Measurements from ENCODE around the gene CLCN7. TPM values are rescaled to one million over a fixed set of nuclear protein-coding genes. Genes with fewer than 3 reads are reported as not detected.

Gene CLCN7
- total RNA-seq (2022; extraction: Qiagen RNA extraction): 61.5 to 77.6 TPM (median 71.6 TPM) in 5 replicates

DNA sequence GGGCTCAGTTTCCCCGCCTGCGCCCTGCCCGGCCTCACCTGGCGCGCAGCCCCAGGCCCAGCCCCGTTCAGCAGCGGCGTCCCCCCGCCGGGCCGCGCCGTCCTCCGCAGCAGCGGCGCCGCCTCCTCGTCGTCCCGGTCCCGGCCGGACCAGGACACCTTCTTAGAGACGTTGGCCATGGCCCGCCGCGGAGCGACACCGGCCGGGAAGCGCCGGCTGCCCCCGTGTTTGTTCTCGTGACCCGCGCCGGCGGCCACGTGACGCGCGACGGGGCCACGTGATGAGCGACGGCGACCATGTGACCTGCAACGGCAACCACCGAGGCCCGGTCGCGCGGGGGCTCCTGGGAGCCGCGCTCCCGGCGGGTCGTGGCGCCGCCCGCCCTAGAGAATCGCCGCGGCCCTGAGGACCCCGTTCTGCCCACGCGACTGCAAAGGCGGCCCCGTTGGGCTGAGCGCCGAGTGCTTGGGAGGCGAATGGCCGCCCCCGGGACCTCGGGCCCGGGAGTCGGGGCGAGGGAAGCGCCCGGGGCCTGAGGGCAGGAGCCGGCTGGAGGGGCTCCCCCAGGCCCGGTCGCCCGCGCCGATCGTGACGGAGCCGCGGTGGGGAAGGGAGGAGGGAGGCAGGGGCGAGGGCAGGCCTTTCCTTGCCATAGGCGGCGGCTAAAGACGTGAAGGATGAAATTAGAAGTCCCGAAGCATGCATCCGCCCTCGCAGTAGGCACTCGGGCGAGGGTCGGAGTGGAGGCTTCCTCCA, at the start of gene CLCN7:
Gene CLCN7 (minus strand): TSS at position 233 of the 756 bp plus-strand sequence. CDS start 54 bp downstream, at position 179.

GRCh38 chr16:1492923-1493745, 18.3 kb upstream of the CLCN7 start, which contains the start of gene TELO2:
TELO2 (plus strand) TSS chr16:1493360; CDS start chr16:1494282, 922 bp downstream.

GRCh38 chr16:1488619-1489018, 13.8 kb upstream of the CLCN7 start, which contains the start of gene PTX4:
PTX4 (minus strand) TSS chr16:1488944; CDS start chr16:1488909, 35 bp downstream.

GRCh38 chr16:1443980-1444729, 30.7 kb downstream of the CLCN7 start, which contains the start of gene CCDC154:
CCDC154 (minus strand) TSS chr16:1444556; CDS start chr16:1444322, 234 bp downstream.

GRCh38 chr16:1430759-1431496, 43.9 kb downstream of the CLCN7 start, which contains the start of gene PERCC1:
PERCC1 (plus strand) TSS chr16:1431078; CDS start chr16:1432594, 1,516 bp downstream.

GRCh38 chr16:1414532-1415260, 60.1 kb downstream of the CLCN7 start, which contains the start of gene UNKL:
UNKL (minus strand) TSS chr16:1414704; CDS start chr16:1414691, 13 bp downstream.

Other genes with a start within 250 kb of the CLCN7 start
- 0.07 to 0.16 TPM (median 0.13 TPM) in 4 of 5 replicates, not detected in the other for gene TPSG1, start 249.8 kb downstream of the CLCN7 start, total RNA-seq (2022; extraction: Qiagen RNA extraction)
- 0.09 to 0.11 TPM in 2 of 5 replicates, not detected in the others for gene TPSB2, start 244.8 kb downstream of the CLCN7 start, total RNA-seq (2022; extraction: Qiagen RNA extraction)
- 0.06 to 0.10 TPM in 2 of 5 replicates, not detected in the others for gene TPSAB1, start 234.3 kb downstream of the CLCN7 start, total RNA-seq (2022; extraction: Qiagen RNA extraction)
- not detected in 5 replicates for gene TPSD1, start 219.0 kb downstream of the CLCN7 start, total RNA-seq (2022; extraction: Qiagen RNA extraction)
- 148 to 182 TPM (median 160 TPM) in 5 replicates for gene UBE2I, start 165.4 kb downstream of the CLCN7 start, total RNA-seq (2022; extraction: Qiagen RNA extraction)
- gene BAIAP3, start 141.4 kb downstream of the CLCN7 start, total RNA-seq (2022; extraction: Qiagen RNA extraction): 0.69 to 1.4 TPM (median 0.95 TPM) in 5 replicates
- gene TSR3, start 123.2 kb downstream of the CLCN7 start, total RNA-seq (2022; extraction: Qiagen RNA extraction): 54.8 to 98.7 TPM (median 96.4 TPM) in 5 replicates
- gene GNPTG, start 123.1 kb downstream of the CLCN7 start, total RNA-seq (2022; extraction: Qiagen RNA extraction): 23.0 to 38.6 TPM (median 34.7 TPM) in 5 replicates
- 14.9 to 25.3 TPM (median 24.1 TPM) in 5 replicates for gene UNKL, start 60.3 kb downstream of the CLCN7 start, total RNA-seq (2022; extraction: Qiagen RNA extraction)
- gene UQCC4, start 54.3 kb downstream of the CLCN7 start, total RNA-seq (2022; extraction: Qiagen RNA extraction): 32.7 to 37.9 TPM (median 35.6 TPM) in 5 replicates
- gene PERCC1, start 44.0 kb downstream of the CLCN7 start, total RNA-seq (2022; extraction: Qiagen RNA extraction): not detected in 5 replicates
- 0.07 to 0.36 TPM (median 0.18 TPM) in 5 replicates for gene CCDC154, start 30.5 kb downstream of the CLCN7 start, total RNA-seq (2022; extraction: Qiagen RNA extraction)
- gene PTX4, start 13.9 kb upstream of the CLCN7 start, total RNA-seq (2022; extraction: Qiagen RNA extraction): 0.03 TPM in 1 of 5 replicates, not detected in the others
- gene TELO2, start 18.3 kb upstream of the CLCN7 start, total RNA-seq (2022; extraction: Qiagen RNA extraction): 25.9 to 42.3 TPM (median 36.3 TPM) in 5 replicates
- gene TMEM204, start 58.6 kb upstream of the CLCN7 start, total RNA-seq (2022; extraction: Qiagen RNA extraction): 0.08 to 0.11 TPM (median 0.09 TPM) in 4 of 5 replicates, not detected in the other
- 7.5 to 9.6 TPM (median 8.9 TPM) in 5 replicates for gene IFT140, start 137.0 kb upstream of the CLCN7 start, total RNA-seq (2022; extraction: Qiagen RNA extraction)
- 12.9 to 15.9 TPM (median 14.6 TPM) in 5 replicates for gene CRAMP1, start 137.3 kb upstream of the CLCN7 start, total RNA-seq (2022; extraction: Qiagen RNA extraction)
- 159 to 225 TPM (median 167 TPM) in 5 replicates for gene JPT2, start 203.3 kb upstream of the CLCN7 start, total RNA-seq (2022; extraction: Qiagen RNA extraction)
- gene MAPK8IP3, start 231.2 kb upstream of the CLCN7 start, total RNA-seq (2022; extraction: Qiagen RNA extraction): 33.2 to 65.4 TPM (median 50.0 TPM) in 5 replicates

All from A549 treated with AZD2906 at 1 μM for 4 hours (cell line).